A549 (cell line): ENCODE measurements around the gene C2orf78.

ENCODE experiments used
- CEBPB ChIP-seq, 2 experiments: fragments of >200 bp in 1 of 2; sonication (Bioruptor Twin) in 1 of 2; formaldehyde crosslinking in 1 of 2; IDR thresholded peaks; 2 replicates each; pipeline ENCODE4 v1.6.1; 2012 to 2016
- EP300 ChIP-seq, 2 experiments: fragments of >200 bp; sonication (Bioruptor Twin); formaldehyde crosslinking; IDR thresholded peaks; 2 replicates in 1 of 2; 3 replicates in 1 of 2; pipeline ENCODE4 v1.6.1; 2016 to 2017
- FOSB ChIP-seq: fragments of 250-450 bp; sonication (Bioruptor Pico); IDR thresholded peaks from 2 replicates; pipeline ENCODE4 v1.5.0; 2020; ENCODE audit warnings: mild to moderate bottlenecking, moderate library complexity
- MYC ChIP-seq: IDR thresholded peaks from 2 replicates; pipeline ENCODE4 v1.6.1; 2012; ENCODE audit warnings: mild to moderate bottlenecking, inconsistent platforms, low read length, improper control_type of control experiment, borderline replicate concordance
- POLR2A ChIP-seq: IDR thresholded peaks from 2 replicates; pipeline ENCODE4 v1.6.1; 2012; ENCODE audit warnings: mild to moderate bottlenecking, low read length
- RAD21 ChIP-seq, 2 experiments: fragments of >200 bp in 1 of 2; sonication (Bioruptor Twin) in 1 of 2; formaldehyde crosslinking in 1 of 2; IDR thresholded peaks in 1 of 2; conservative IDR thresholded peaks in 1 of 2; 2 replicates in 1 of 2; 3 replicates in 1 of 2; pipeline ENCODE4 v1.6.1; 2012 to 2018; ENCODE audit warnings: inconsistent platforms in 1 of 2
- RCOR1 ChIP-seq: fragments of 150-350 bp; IDR thresholded peaks from 2 replicates; pipeline ENCODE4 v1.6.1; 2014; ENCODE audit warnings: antibody characterized with exemption, low read length, low read depth
- SMC3 ChIP-seq: fragments of >200 bp; sonication (Bioruptor Twin); formaldehyde crosslinking; IDR thresholded peaks from 3 replicates; pipeline ENCODE4 v1.6.1; 2018; ENCODE audit warnings: inconsistent platforms
- TF ChIP-seq, protein P1 (sequence below): fragments of >200 bp; sonication (Bioruptor Twin); formaldehyde crosslinking; IDR thresholded peaks from 3 replicates; pipeline ENCODE4 v1.5.1; 2016
- TF ChIP-seq, protein P2 (sequence below): fragments of >200 bp; sonication (Bioruptor Twin); formaldehyde crosslinking; IDR thresholded peaks from 3 replicates; pipeline ENCODE4 v1.6.1; 2016
- TF ChIP-seq, protein P3 (sequence below): fragments of 250-450 bp; sonication (Bioruptor Pico); IDR thresholded peaks from 2 replicates; pipeline ENCODE4 v1.5.0; 2021; ENCODE audit warnings: mild to moderate bottlenecking, moderate library complexity, borderline replicate concordance
- TF ChIP-seq, protein P4 (sequence below): fragments of 200-600 bp; sonication (generic); IDR thresholded peaks from 2 replicates; pipeline ENCODE4 v1.6.1; 2016; ENCODE audit warnings: antibody characterized with exemption, mild to moderate bottlenecking, moderate library complexity
- TF ChIP-seq, protein P5 (sequence below): fragments of 450-650 bp; IDR thresholded peaks from 2 replicates; pipeline ENCODE4 v1.6.1; 2014; ENCODE audit warnings: antibody characterized with exemption

DNA sequence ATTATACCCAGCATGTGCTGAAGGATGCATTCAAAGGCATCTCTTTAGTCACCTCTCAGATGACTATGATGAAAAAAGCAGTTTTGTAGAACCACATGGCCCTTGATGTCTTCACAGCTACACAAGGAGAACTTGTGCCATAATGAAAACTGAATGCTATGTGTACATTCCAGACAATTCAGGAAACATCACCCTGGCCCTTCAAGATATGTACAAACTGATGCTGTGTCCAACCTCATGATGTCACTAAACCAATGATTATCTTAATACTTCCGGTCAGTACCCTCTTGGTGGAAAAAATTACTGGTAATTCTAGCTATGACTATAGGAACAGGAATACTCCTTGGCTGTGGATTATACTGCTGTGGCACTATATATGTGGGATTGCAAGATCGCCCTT lies 24.1 kb upstream of the C2orf78 start:
- TF ChIP-seq, protein P1, sequence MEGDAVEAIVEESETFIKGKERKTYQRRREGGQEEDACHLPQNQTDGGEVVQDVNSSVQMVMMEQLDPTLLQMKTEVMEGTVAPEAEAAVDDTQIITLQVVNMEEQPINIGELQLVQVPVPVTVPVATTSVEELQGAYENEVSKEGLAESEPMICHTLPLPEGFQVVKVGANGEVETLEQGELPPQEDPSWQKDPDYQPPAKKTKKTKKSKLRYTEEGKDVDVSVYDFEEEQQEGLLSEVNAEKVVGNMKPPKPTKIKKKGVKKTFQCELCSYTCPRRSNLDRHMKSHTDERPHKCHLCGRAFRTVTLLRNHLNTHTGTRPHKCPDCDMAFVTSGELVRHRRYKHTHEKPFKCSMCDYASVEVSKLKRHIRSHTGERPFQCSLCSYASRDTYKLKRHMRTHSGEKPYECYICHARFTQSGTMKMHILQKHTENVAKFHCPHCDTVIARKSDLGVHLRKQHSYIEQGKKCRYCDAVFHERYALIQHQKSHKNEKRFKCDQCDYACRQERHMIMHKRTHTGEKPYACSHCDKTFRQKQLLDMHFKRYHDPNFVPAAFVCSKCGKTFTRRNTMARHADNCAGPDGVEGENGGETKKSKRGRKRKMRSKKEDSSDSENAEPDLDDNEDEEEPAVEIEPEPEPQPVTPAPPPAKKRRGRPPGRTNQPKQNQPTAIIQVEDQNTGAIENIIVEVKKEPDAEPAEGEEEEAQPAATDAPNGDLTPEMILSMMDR = no peak
- no peak for TF ChIP-seq POLR2A
- TF ChIP-seq, protein P2, sequence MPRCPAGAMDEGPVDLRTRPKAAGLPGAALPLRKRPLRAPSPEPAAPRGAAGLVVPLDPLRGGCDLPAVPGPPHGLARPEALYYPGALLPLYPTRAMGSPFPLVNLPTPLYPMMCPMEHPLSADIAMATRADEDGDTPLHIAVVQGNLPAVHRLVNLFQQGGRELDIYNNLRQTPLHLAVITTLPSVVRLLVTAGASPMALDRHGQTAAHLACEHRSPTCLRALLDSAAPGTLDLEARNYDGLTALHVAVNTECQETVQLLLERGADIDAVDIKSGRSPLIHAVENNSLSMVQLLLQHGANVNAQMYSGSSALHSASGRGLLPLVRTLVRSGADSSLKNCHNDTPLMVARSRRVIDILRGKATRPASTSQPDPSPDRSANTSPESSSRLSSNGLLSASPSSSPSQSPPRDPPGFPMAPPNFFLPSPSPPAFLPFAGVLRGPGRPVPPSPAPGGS = no peak
- no peak for TF ChIP-seq RAD21 (conservative IDR thresholded peaks at IDR 0.05 in 1 of 2, IDR thresholded peaks at IDR 0.05 in 1 of 2)
- no peak for TF ChIP-seq RCOR1
- no peak for TF ChIP-seq EP300 (IDR thresholded peaks at IDR 0.05)
- TF ChIP-seq, protein P3, sequence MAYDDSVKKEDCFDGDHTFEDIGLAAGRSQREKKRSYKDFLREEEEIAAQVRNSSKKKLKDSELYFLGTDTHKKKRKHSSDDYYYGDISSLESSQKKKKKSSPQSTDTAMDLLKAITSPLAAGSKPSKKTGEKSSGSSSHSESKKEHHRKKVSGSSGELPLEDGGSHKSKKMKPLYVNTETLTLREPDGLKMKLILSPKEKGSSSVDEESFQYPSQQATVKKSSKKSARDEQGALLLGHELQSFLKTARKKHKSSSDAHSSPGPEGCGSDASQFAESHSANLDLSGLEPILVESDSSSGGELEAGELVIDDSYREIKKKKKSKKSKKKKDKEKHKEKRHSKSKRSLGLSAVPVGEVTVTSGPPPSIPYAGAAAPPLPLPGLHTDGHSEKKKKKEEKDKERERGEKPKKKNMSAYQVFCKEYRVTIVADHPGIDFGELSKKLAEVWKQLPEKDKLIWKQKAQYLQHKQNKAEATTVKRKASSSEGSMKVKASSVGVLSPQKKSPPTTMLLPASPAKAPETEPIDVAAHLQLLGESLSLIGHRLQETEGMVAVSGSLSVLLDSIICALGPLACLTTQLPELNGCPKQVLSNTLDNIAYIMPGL (CRISPR knock-in tag) = no peak
- no peak for TF ChIP-seq CEBPB (IDR thresholded peaks at IDR 0.05)
- TF ChIP-seq FOSB = no peak
- TF ChIP-seq SMC3 = no peak
- TF ChIP-seq, protein P4, sequence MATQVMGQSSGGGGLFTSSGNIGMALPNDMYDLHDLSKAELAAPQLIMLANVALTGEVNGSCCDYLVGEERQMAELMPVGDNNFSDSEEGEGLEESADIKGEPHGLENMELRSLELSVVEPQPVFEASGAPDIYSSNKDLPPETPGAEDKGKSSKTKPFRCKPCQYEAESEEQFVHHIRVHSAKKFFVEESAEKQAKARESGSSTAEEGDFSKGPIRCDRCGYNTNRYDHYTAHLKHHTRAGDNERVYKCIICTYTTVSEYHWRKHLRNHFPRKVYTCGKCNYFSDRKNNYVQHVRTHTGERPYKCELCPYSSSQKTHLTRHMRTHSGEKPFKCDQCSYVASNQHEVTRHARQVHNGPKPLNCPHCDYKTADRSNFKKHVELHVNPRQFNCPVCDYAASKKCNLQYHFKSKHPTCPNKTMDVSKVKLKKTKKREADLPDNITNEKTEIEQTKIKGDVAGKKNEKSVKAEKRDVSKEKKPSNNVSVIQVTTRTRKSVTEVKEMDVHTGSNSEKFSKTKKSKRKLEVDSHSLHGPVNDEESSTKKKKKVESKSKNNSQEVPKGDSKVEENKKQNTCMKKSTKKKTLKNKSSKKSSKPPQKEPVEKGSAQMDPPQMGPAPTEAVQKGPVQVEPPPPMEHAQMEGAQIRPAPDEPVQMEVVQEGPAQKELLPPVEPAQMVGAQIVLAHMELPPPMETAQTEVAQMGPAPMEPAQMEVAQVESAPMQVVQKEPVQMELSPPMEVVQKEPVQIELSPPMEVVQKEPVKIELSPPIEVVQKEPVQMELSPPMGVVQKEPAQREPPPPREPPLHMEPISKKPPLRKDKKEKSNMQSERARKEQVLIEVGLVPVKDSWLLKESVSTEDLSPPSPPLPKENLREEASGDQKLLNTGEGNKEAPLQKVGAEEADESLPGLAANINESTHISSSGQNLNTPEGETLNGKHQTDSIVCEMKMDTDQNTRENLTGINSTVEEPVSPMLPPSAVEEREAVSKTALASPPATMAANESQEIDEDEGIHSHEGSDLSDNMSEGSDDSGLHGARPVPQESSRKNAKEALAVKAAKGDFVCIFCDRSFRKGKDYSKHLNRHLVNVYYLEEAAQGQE = no peak
- TF ChIP-seq, protein P5, sequence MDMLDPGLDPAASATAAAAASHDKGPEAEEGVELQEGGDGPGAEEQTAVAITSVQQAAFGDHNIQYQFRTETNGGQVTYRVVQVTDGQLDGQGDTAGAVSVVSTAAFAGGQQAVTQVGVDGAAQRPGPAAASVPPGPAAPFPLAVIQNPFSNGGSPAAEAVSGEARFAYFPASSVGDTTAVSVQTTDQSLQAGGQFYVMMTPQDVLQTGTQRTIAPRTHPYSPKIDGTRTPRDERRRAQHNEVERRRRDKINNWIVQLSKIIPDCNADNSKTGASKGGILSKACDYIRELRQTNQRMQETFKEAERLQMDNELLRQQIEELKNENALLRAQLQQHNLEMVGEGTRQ = no peak
- no peak for TF ChIP-seq MYC
